ENCODE measurements around the gene DACH1.

Gene DACH1

DNA sequence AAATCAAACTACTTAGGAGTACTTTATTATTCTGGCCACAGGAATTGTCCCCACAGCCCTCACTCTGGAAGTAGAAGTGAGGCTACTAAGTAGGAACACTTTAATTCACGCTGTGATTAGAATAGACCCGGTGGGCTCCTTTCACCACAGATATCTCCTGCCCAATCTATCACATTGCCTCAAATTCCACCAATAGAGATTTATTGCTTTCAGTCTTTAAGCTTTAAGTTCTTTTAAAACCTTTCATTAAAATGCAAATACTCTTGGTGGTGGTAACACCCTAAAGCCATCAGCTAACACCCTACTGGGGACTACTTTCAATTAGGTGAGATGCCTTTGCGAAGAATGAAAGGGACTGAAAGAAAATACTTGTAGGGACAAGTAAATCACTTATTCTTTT is 181.9 kb downstream of the DACH1 start:
- DNase-seq = no peak

DNA sequence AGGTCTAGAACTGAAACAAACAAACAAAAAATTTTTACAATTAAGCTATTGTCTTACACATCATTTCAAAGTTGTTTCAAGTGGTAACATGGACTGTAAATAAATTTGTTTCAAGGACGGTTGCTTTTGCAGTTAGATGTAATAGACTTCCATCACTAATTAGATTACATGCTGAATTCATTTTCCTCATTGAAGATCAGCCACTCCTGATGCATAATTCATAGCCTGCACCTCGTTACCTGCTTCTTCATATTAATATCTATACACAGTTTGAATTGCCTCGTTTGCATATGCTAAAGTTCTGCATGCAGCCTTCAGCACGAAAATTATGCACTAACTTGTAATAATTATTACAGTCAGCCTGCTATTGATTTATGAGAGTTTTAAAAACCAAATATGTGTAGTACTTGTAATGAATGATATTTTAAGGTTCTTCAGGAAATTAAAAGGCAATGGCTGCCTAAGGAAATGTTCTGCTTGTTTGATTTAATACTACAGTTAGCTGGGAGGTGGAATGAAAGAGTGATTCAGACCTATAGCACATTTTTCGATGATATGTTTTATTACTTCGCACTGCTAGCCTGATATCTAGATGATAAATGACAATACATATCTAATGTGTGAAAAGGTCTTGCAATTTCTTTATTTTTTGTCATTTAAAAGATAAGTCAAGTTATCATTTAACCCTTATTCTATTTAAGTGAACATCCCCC is 184.9 kb downstream of the DACH1 start:
- no peak for DNase-seq

DNA sequence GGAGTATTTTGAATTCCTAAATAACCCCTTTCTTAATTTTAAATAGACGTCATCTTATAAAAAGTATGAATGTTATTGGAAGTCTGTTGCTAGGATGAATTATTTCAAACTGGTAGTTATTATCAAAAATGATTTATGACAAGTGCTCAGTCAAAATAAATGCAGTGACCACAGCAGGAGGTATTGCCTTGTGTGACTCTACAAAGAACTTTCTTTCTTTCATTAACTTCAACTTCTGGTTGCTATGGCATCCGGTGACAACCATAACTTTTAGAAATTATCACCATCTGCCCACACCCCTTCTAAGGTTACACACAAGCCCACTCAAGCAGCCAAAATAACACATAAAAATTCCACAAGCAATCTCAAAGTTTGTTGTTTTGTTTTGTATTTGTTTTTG is 189.9 kb downstream of the DACH1 start:
- no peak for DNase-seq

DNA sequence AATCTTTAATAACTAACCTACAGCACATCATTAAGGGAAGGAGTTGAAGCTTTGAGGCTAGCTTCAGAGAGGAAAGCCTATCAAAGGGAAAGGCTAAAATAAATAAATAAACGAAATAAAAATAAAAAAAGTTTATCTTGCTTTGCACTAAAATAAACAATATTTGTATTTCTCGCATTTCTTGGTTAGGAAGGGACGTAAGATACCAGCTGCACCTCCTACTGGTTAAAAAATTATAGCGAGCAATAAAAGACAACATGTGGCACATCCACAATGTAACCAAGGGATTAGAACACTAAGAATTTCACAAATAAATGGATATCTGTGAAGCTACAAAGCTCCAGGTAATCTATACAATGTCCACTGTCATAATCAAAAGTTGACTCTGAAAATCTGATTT is 194.5 kb downstream of the DACH1 start:
- DNase-seq = no peak

DNA sequence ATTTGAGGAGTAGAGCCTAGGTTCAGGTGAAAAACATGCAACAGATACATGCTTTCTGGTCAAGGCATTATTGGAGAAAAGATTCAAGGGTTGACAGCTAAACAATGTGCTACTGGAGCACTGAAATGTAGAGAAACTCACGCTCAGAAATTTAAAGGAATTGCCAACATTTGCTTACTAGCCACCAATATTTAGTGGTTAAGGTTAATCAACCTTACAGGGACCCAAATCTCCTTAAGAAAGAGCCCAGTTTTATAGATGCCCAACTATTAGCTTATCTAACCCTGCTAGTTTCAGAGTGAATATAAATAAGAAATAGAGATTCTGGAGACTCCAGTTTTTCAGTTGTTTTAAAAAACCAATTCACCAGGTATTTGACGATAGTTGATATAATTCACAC is 203.6 kb downstream of the DACH1 start:
- DNase-seq = no peak

DNA sequence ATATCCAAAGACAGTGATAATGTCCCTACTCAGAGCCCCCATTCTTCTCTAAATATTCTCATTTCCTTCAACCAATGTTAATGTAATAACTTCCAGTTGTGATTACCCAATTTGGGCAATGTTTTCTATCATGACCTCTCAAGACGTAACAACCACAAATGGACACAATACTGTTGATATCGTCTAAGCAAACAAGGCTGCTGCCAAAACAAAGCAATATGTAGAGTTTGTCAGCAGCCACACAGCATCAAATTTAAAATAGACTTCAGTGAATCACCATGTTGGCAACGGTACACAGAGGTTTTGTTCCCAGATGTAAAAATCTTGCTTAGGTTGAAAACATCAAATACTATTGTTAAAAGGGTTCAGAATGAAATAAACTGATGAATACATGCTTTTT is 205.1 kb downstream of the DACH1 start:
- peak; percentile 8 for DNase-seq

DNA sequence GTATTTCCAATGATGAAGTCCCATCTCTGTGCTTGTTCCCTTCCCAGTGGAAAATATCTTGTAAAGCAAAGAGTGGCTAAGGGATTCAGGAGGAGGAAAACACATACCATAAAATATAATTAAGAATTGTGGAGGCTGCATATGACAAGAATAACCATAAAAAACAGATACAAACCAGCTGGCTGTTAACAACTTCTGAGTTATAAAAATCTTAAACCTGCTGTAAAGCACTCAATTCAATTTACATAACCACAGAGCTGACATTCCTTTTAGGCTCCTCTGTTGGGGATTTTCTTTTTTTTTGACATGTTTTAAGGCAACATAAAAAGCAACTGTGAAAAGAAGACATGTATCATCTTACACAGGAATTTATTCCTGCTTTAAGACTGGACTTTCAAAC is 207.6 kb downstream of the DACH1 start:
- DNase-seq = no peak

DNA sequence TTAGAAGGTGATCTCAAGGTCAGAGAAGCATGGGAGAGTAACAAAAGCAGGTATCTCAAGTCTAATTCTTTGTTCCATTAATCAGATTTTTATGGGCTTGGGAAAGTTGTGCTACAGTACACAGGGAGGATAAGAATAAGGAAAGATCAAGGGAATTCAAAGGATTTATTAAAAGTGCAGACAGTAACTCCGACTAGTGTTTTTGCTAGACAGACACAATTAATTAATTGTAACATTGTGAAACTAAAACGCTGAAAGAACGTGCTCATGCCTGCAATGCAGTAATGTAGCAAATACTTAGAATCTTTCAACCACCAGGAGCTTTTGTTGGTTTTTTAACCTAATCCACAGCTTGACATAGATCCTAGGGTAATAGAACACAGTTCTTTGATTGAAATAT is 221.5 kb downstream of the DACH1 start:
- no peak for DNase-seq

DNA sequence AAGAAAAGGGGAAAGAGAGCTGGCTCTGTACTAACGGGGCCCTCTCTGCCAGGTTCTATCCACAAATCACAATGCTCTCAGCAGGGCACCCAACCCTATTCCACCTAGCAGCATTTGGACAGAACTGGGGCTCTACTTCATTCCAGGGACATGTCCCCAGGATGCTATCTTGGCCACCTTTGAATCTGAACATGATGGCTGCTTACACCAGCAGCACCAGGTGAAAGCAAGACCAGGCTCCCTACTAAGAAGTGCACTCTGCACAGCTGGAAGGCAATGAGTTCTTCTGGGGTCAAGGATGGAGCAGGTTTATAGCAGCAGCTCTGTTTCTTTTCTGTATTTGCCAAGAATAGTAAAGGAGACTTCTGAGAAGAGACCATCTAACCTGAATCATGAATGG is 222.4 kb downstream of the DACH1 start:
- DNase-seq = no peak

DNA sequence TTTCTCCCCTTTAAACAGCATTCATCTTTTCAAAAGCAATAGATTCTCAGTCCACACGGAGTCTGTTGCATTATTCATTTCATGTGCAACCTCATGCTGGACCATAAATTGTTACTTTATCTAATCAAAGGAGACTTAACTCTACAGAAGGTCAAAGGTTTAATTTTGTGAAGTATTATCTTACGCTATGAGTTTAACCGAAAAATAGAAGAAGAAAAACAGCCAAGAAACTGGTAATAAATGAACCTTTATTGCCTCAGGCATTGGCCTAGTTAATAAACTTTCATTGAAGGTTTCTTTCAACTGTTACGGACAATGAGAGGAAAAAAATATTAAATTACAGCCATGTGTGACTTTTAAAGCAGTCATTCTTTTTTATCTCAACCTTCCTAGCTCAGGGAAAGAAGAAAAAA is 223.6 kb downstream of the DACH1 start:
- DNase-seq = no peak

DNA sequence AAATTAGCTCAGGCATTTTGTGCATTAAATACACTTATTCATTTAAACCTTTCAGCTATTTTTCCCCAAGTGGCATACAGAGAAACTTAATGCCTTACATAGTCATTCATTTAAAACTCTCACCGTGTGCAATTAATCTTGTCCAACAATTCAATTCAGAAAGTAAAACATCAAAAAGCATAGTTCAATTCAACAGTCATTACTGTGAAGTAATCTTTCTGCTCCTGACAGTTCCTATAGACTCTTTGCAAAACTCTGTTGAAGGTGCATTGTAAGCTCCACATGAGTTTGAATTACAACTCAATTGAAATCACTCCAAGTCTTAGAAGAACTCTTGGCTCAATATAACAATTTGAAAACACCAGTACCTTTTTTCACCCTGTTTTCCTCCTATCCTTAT is 228.3 kb downstream of the DACH1 start:
- DNase-seq = no peak

DNA sequence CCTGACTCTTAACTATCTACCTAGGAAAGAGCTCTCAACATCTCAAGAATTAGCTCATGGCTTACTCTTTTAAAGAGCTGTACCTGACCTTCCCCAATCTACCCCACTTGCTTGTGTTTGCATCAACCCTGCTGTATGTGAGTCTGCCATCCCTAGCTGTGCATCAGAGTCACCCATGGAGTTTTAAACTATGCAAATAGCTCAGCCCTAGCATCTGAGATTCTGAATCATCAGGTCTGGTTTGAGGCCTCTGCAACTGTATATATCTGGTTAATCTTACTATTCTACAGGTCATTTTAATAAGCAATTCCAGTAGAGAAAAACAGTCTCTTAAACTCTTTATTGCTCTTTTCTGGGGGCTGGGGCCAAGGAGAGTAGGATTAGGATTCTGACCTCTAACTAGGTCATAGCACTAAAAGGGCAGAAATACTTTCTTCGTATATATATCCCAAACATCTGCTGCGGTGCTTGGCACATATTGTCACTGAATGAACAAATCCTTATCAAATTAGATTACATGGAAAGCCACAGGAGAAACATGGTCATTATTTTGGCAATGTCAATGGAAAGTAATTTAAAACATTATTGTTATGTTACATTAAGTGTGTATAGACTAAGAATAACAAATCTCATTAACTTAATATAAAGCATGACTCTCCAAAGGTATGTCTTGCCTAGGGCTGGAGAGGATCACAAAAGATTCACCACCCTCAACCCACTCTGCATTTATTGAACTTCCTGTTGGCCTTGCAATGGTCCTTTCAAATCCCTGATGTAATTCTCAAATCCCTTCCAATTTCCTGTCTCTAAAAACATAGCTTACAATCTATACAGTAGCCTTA is 232.2 kb downstream of the DACH1 start:
- no peak for DNase-seq

DNA sequence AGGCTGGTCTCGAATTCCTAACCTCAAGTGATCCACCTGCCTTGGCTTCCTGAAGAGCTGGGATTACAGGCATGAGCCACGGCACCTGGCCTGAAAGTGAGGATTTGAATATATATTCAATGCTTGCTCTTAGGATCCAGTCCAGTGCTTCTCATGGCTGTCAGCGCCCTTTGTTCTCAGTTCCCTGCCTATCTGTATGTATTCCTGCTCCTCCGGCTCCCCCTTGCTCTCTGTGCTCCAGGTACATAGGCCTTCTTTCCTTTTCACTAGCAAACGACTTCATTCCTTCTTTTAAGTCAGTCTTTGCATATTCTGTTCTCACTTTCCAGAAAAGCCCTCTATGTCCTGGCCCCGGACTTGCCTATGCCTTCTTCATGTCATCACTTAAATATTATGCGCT is 232.8 kb downstream of the DACH1 start:
- no peak for DNase-seq

DNA sequence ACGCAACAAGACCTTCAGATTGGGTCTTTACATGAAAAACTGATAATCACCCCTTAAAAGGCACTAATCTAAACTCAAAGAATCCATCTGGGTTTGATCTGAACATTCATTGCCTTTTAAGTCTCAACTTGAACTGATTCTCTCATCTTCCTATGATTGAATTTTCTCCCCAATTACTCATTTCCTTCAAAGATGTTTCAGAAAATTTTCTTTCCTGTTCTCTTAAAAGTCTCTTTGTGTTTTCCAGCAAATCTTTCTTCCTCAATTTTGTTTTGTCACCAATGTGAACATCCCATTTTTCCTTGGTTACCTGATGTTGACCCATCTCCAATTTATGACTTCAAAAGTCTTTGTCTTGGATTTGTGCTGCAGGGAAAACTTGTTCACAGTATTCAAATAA is 234.3 kb downstream of the DACH1 start:
- DNase-seq = no peak

DNA sequence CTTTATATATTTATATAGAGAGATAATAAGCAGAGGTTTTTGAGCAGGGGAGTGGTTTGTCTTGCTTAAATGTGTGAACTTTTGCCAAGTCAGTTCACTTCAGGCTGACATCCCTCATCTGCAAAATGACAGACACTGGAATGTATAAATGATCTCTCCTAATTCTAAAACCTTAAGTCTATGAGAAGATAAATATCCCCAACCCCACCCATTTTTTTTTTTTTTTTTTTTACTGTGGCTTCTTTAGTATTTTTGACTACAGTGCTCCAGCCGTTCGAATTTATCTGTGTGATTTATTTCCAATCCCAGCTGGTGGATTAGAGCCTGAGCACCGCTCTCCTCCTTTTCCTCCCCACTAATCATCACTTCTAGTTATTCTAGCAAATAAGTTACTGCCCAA is 234.8 kb downstream of the DACH1 start:
- no peak for DNase-seq

DNA sequence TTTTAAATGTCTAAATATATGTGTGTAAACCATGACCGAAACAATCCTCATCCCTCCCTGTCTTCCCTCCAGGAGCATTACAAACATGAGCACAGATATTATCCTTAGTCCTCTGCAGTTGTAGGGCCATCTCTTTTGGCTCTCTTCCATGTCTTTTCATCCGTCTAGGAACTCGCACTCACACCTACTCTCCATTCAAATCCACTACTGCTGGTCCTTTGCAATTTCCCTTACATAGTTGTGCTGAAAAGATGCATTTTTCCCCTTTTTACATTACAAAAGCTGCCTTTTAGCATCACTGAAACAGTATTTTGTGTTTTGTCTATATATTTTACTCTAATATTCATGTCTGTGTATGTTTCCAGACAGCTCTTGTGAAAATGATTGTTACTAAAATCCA is 237.8 kb downstream of the DACH1 start:
- DNase-seq = no peak

DNA sequence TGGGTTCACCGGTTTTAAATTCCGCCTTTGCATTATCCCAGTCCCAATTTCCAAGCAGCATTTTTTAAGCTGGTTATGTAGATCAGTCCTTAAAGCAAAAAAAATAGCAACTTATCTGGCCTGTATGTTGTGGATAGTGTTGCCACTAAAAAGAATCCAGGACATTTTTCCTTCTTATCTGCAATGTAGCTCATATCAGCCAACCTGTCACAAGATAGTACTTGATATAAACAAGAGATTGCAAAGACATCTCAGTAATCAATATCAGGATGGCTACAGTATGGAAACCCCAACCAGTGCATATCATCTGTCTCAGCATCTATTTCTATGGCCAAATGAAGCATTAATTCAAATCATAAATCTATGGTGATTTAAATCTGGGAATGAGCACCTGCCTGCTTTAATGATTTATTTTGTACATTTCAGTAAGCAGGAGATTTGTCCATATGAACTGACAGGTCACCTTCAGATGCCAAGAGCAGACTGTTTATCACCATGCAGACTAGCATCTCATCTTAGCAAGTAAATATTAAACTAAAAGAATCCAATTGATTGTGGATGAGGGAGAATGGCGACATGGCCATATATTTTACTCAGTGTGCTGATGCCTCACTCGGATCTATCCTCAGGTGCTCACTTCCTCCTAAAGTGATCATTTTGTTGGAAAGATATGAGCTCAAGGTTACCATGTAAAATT is 240.4 kb downstream of the DACH1 start:
- no peak for DNase-seq

DNA sequence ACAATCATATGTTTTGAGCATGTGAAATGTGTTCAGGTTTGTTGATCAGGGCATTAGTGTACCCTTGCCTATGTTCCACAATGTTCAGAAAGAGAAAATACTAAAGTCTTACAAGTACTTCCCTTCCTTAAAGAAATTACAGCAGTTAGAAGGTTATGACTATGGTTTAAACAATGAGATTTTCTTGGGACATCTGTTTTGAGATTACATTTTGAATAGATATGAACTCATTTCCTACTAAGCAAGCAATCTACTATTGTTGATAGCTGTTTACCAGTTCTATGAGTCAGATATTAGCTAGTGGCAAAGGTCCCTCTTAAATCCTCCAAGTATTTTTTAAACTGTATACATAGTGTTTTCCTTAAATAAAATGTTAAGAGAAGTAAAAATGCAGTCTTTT is 241.3 kb downstream of the DACH1 start:
- peak; percentile 12 for DNase-seq

DNA sequence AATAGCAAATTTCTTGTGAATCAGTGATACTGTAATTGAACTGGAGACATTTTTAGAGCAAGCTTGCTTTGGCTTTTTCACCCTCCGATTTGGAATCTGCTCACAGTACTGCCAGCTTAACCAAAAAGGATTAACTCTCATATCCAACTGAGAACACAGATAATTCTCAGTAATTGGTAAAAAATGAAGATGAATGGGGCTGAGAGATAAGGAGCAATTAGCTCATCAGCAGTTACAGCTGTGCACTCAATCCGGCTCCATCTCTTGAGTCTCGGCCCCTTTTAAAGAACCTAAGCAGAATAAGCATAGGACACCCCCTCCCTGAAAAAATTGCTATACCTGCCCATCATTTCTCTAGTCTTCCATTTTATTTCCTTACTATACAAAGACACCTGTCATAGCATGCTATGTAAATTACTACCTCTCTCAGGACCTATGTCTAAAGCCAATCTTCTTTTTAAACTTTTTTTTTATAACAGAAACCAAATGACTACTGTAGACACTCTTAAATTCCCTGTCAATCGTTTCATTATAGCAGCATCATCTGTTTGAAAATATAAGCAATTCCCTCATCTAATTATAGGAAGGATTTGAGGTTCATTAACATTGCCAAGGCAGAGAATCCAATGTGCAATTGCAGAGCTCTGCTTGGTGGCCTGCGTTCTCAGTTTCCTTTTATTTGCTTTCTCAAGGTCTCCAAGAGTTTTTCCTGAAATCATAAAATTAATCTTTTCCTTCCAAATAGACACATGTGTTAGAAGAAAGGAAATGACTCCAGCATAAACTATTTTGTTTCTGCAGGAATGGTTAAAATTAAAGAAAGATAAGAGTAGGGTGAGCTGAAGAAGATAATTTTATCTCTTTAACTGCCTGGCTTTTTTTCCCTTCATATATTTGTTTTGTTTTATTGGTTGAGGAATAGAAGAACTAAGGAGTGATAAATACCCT is 242.1 kb downstream of the DACH1 start:
- DNase-seq = no peak

DNA sequence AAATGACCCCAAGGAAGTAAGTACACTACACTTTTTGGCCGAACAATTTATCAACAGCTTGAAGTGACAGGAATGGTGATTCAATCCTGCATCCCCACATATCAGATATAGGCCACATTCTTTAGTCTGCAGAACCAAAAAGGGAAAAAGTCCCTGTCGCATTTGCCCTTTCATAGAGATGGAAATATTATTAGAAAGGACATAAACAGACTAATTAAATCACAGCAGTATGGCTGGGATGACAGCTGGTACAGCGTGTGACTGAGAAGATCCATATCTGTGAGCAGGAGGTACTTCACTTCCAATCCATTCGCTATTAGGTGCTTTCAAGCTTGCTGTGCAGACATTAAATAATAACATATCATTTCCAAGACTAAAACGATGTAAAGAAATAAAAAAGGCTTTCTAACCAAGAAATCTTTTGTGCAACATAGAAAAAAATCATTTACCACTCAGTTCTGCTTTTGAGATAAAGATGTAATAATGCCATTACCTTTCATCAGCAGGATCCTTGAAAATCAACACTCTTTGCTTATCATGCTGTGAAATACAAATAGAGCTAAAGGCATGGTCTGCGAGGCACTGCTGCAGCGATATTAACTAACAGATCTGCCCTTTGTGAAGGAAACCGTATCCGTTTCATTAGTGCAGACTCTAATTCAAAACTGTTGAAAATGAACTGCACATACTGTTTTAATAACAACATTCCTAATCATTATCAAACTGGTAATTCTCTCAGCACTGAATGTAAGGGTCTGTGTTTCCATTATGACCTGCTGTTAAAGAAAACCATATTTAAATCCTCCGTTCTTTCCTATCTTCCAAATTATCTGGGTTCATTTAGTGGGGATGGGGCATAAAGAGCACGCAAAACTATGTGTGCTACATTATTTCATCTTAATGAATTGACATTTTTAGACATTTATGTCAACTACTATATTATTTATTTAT is 245.6 kb downstream of the DACH1 start:
- DNase-seq = no peak

DNA sequence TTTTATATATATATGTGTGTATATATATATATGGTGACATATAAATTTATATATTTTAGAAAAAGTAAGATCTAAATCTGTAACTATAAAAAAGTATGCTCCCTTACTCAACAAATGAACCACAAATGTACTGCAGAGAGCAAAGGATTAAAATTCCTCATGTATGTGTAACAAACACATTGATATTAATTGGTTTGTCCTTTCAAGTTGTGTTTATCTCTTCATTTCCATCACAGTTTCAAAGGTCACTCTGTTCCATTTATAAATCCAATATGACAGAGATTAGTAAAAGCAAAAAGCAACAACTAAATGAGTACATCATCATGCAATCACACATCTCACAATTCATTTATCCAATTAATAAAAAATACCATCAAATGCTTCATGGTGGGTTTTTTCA is 247.9 kb downstream of the DACH1 start:
- no peak for DNase-seq

DNA sequence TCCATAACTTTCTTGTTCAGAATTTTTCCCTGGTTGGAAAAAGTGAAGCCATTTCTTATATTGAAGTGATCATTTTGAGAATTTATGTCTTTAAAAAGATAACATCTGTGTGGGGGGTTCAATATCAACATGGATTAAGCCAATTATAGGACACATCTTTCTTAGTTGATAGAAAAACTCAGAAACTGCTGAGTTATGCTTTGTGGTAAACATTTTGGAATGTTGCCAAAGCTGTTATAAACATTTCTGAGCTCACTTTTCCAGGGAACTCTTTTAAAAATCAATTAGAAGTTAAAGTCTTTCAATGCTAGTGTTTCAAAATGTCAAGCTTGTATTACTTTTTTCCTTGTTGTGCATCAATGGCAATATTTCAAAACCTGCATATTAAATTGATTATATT is 248.8 kb downstream of the DACH1 start:
- peak; percentile 21 for DNase-seq
